ENCODE results near the gene MINAR1. TPM values are rescaled to one million over a fixed set of nuclear protein-coding genes. Genes with fewer than 3 reads are reported as not detected.

Gene MINAR1
- total RNA-seq, 2 experiments from 2014 or later: 0.30 to 0.38 TPM

Other genes starting within 250 kb of the MINAR1 start
- gene ANKRD34C, start 149.6 kb upstream of the MINAR1 start, total RNA-seq: not detected
- 10 to 100 TPM; 34.8 to 35.9 TPM for gene TMED3, start 121.2 kb upstream of the MINAR1 start, total RNA-seq

Measured in activated CD4-positive, alpha-beta memory T cell treated with anti-CD3 and anti-CD28 coated beads, Interleukin-2, amount 10 ng/mL, durations not matched to agents 7 days and 5 days (primary cell).